AG08395 (cell line): ENCODE measurements around the gene BMP8B.
"Not testable (repeated sequence)": the region's sequence is repeated elsewhere in the genome, so short reads cannot be mapped to it uniquely, and the experiment has no call there.

Experiments used
- DNase-seq: peaks from one replicate; pipeline ENCODE4 v3.0.0; 2012; ENCODE audit warnings: mixed read lengths, low spot score

The BMP8B gene

GRCh38 chr1:39777896-39778295, 10.8 kb downstream of the BMP8B start:
- not testable (repeated sequence) for DNase-seq

- no peak for DNase-seq
Observed at GRCh38 chr1:39777306-39777705, 11.4 kb downstream of the BMP8B start.

GRCh38 chr1:39776886-39777285, 11.8 kb downstream of the BMP8B start:
- no peak for DNase-seq

- no peak for DNase-seq
Observed at GRCh38 chr1:39776400-39776713, 12.3 kb downstream of the BMP8B start.

- not testable (repeated sequence) for DNase-seq
Observed at GRCh38 chr1:39775676-39776399, 12.8 kb downstream of the BMP8B start.

DNA sequence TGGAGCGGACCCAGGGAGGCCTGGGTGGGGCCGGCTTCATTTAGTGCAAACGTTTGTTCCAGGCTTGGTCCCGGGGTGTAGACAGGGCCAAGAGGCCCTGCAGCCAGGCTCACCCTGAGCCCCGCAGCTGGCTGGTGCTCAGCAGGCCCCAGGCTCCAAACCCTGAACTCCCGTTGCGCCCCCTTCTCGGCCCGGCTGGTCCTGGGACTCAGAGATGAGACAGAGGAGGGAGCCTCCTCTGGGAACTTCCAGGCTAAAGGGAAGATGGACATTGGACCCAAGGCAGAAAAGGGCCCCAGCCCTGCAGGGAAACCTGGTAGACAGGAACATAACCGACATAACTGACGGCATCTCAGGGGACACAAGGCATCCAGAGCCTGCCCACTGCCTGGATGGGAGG, 13.5 kb downstream of the BMP8B start:
- DNase-seq, result not testable (repeated sequence)

DNA sequence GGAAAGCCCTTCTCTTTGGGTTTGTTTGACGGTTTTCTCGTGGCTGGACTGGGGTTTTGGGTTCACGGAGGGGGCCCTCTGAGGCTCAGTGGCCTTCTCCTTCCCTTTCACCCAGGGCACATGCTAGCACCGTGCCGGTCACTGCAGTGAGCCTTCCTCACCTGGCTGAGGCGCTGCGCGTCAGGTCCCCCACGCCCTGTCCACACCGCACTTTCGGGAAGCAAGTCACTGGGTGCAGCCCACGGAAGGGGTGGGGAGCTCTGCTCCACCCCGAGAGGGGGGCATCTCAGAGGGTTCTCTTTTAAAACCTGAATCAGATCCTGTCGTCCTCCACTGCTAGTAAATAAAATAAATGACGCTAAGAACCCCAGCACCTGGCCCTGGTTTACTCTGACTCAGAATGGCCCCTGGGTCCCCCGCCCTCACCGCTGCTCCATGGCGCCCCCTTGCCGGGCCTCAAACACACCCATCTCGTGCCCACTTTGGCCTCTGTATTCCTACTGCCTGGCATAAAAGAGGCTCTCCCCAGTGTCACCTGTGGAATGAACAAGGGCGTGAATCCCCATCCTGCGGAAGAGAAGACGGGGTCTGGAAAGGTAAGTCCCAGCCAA, 15.2 kb downstream of the BMP8B start:
- not testable (repeated sequence) for DNase-seq

GRCh38 chr1:39771022-39771532, 17.6 kb downstream of the BMP8B start, which contains the start of gene OXCT2:
TSS of gene OXCT2 (minus strand) at chr1:39771348. CDS start at chr1:39771255, 93 bp downstream.
- DNase-seq, result not testable (repeated sequence)

DNA sequence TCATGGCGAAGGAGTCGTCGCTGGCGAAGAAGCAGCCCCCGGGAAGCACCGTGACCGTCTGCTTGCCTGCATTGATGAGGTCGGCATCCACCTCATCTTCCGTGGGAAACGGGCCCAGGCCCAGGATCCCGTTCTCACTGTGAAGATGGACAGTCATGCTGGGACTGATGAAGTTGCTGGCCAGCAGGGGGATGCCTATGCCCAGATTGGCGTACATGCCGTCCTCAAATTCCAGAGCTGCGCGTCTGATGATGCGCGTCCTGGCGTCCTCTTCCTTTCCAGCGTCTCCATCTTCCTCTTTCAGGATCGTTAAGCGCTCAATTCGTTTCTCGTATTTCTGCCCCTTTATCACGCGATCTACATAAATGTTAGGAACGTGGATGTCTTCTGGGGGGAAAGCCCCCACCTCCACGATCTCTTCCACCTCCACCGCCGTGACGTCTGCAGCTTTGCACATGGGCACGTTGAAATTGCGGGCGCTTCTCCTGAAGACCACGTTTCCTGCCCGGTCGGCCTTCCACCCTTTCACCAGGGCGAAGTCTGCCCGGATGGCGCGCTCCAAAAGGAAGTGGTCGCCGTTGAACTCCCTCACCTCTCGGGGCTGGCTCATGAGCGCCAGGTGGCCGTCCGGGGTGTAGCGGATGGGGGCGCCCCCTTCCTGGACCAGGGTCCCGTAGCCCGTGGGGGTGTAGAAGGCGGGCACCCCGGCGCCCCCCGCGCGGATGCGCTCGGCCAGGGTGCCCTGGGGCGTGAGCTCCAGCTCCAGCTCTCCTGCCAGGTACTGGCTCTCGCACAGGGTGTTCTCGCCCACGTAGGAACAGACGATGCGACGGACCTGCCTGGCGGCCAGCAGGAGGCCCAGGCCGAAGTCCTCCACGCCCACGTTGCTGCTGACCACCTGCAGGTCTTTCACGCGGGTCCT, 18.3 kb downstream of the BMP8B start:
- DNase-seq, result not testable (repeated sequence)

GRCh38 chr1:39769502-39769901, 19.2 kb downstream of the BMP8B start:
- not testable (repeated sequence) for DNase-seq

DNA sequence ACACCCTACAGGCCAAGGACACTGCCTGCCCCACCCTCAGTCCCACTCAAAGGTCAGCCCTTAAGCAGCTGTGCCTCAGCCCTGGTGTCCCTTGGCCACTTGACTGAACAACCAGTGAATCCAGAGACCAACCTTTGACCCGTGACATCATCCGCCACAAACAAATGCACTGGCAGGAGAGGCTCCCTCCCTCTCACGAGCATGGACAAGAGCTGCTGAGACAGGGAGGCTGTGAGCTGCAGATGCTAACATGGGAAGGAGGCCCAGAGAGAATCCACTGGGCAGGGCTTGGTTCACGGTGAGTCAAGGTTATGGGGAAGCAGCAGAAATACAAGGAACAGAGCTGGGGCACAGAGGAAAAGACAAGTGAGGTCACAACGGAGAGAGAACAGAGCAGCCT, 22.2 kb downstream of the BMP8B start:
- not testable (repeated sequence) for DNase-seq

DNA sequence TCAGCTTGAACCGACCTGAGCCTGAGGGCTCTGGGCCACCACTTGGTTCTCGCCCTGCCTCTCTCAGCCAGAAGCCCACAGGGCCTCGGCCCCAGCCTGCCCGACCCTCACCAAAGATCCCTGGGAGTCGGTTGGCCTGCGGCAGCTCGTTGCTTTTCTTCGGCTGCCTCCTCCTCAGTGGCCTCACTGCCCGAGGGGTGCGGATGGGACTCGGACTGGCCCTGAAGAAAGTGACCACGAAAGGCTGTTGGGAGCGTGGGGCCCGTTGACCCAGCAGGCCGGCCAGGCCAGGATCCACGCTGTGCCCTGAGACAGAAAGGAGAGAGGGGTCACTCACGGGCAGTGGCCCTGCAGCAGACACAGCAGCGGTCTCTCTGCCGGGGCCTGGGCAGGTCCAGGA, 24.2 kb downstream of the BMP8B start:
- DNase-seq, result not testable (repeated sequence)

DNA sequence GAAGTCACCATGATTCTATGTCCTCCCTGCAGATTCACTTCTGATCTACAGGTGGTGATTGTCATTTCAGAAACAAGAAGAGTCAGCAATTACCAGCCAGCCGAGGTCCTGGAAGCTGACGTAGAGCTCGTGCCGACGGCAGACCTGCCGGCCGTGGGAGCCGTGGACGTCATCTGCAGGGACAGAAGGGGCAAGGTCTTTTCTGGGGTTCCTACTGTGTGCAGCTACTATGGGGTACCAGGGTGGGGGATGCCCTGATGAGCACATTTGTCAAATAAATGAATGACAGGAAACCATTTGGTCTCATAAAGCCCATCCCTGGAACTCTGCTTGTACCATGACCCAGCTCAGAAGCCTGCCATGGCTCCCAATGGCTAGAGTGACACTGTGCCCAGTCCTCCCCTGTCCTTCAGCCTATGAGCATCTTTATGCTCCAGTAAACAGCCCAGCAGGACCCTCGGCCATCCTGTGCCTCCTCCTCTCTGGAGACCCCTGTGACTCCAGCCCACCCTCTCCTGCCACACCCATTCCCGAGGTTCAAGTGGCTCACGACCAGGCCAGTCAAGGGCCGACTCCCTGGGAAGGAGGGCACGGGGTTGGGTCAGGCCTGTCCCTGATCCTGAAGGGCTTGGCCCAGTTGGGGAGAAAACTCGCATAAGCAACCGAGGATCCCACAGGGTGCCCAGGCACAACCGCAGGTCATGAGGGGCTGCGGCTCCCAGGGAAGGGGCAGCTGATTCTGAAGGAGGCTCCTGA, 24.9 kb downstream of the BMP8B start:
- not testable (repeated sequence) for DNase-seq

- no peak for DNase-seq
Observed at GRCh38 chr1:39762550-39763540, 25.8 kb downstream of the BMP8B start.

GRCh38 chr1:39761557-39762260, 27.0 kb downstream of the BMP8B start:
- no peak for DNase-seq

- no peak for DNase-seq
Observed at GRCh38 chr1:39761016-39761415, 27.6 kb downstream of the BMP8B start.

- DNase-seq, result no peak
Observed at GRCh38 chr1:39760074-39761008, 28.3 kb downstream of the BMP8B start.

DNA sequence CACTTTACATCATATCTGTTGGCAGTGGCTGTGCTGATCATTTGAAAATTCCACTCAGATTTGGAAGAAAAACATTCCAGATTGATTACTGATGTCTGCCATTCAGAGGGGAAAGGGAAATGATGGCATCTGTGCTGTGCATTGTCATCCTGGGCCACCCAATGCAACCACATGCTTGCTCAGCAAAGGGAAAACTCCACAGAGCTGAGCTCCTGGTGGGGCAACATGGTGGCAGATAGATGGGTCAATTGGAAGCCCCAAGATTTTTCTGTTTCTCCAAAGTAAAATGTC, 29.3 kb downstream of the BMP8B start:
- DNase-seq, result no peak
